CD4-positive, alpha-beta T cell treated with Interferon alpha-2 for 1 hour (primary cell): Measurements from ENCODE around the gene FLII.
"Not testable (repeated sequence)": the region's sequence is repeated elsewhere in the genome, so short reads cannot be mapped to it uniquely, and the experiment has no call there.

Source experiments
- DNase-seq, 2 donors: peaks; one replicate each; pipeline ENCODE4 v3.0.0-alpha.2; 2020 to 2022

The FLII gene

DNA sequence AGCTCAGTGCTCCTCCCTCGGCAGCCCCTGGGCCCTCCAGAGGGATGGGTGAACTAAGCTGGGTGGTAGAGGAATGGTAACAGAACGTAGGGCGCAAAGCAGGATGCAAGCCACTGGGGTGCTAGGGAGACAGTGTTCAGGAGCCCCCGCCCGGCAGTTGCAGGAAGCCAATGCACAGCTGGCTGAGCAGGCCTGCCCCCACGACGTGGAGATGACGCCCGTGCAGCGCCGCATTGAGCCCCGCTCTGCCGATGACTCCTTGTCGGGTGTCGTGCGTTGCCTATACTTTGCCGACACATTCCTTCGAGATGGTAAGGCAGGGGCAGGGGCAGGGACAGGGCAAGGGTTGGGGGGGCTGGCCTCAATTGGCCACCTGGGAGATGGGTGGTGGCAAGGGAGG, 20.2 kb downstream of the FLII start:
- DNase-seq = no peak

DNA sequence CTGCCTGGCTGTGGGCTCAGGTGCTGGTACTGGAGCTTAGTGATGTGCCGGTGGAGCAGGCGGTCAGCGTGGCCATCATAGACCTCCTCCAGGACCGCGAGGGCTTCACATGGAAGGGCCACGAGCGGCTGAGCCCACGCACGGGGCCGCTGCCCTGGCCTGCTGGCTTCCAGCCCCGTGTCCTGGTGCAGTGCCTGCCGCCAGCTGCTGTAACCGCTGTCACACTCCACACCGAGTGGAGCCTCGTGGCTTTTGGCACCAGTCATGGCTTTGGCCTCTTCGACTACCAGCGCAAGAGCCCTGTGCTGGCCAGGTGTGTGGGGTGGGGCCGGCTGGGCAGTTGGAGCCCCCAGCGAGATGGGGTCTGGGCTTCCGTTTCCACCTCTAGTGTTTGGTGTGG, 21.1 kb downstream of the FLII start:
- DNase-seq = no peak

DNA sequence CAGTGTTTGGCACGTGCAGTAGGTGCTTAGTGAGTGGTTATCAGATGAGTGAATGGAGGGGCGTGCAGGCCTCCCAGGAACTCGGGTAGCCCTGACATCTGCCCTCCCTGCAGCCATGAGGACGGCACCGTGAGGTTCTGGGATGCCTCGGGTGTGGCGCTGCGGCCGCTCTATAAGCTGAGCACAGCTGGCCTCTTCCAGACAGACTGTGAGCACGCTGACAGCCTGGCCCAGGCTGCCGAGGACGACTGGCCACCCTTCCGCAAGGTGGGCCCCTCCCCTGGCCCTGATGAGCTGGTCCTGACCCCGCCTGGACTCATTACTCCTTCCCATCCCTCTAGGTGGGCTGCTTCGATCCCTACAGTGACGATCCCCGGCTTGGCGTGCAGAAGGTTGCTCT, 22.0 kb downstream of the FLII start:
- DNase-seq = no peak

DNA sequence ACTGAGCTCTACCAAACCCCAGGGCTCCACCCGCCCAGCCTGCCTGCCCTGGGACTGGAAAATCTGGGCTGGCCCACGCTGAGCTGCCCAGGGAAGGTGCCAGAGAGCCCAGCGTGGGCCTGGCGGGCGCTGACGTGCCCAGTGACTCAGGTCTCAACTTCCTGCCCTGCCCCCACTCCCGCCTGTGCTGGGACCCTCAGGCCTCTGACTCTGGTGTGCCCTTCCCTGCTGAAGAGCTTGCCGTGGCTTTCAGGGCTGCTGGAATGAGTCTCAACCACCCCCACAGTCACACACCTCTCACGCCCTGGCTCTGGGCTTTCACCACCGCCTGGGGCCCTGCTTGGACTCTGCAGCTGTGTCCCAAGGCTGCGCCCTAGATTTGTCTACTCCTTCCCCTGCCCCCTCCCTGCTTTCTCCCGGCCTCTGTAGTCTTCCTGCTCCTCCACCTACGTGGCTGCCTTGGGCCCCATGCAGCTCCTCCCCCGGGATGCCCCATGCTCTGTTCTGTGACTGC, 22.7 kb downstream of the FLII start:
- no peak for DNase-seq

DNA sequence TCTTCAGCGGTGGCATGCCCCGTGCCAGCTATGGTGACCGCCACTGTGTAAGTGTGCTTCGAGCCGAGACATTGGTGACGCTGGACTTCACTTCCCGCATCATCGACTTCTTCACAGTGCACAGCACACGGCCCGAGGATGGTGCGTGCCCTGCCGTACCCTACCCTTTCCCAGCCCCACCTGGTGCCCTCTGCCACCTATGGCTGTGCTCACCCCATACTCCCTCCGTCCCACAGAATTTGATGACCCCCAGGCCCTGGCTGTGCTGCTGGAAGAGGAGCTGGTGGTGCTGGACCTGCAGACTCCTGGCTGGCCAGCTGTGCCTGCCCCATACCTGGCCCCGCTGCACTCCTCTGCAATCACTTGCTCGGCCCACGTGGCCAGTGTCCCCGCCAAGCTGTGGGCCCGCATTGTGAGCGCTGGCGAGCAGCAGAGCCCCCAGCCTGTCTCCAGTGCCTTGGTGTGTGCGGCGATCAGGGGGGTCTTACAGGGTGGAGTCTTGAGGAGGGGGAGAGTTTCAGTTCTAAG, 23.6 kb downstream of the FLII start:
- no peak for DNase-seq

DNA sequence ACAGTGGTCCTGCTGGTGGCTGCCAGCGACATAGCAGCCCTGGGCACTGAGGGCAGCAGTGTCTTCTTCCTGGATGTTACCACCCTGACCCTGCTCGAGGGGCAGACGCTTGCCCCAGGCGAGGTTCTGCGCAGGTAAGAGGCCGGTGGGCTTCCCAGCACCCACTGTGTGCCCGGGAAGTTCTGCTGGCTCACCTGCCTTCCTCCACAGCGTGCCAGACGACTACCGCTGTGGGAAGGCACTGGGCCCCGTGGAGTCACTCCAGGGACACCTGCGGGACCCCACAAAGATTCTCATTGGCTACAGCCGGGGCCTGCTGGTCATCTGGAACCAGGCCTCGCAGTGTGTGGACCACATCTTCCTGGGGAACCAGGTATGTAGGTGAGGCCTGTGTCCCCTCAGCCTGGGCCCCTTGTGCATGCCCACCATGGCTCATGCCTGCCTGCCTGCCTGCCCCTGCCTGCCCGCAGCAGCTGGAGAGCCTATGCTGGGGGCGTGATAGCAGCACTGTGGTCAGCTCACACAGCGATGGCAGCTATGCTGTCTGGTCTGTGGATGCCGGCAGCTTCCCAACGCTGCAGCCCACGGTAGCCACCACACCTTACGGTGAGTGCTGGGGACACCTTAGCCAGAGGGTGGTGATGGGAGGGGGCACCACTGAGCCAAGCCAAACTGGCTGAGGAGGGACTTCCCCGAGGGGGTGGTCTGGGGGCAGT, 24.6 kb downstream of the FLII start:
- no peak for DNase-seq

DNA sequence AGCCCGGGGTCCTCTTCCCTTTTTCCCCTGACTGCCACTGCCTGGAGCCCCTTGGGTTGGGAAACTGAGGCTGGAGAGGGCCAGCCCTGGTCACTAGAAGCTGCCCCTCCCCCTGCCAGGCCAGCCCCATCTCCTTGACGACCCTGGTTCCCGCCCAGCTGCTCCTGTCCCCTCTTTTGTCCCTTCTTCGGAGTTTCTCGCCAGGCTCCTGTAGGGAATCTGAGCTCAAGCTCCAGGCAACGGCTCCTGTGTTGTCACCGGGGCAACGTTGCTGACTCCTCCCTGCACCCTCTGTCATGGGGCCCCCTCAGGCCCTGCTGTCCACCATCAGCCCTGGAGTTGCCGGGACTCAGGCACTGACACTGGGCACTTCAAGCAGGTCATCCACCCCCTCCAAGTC, 27.4 kb downstream of the FLII start:
- DNase-seq = no peak

DNA sequence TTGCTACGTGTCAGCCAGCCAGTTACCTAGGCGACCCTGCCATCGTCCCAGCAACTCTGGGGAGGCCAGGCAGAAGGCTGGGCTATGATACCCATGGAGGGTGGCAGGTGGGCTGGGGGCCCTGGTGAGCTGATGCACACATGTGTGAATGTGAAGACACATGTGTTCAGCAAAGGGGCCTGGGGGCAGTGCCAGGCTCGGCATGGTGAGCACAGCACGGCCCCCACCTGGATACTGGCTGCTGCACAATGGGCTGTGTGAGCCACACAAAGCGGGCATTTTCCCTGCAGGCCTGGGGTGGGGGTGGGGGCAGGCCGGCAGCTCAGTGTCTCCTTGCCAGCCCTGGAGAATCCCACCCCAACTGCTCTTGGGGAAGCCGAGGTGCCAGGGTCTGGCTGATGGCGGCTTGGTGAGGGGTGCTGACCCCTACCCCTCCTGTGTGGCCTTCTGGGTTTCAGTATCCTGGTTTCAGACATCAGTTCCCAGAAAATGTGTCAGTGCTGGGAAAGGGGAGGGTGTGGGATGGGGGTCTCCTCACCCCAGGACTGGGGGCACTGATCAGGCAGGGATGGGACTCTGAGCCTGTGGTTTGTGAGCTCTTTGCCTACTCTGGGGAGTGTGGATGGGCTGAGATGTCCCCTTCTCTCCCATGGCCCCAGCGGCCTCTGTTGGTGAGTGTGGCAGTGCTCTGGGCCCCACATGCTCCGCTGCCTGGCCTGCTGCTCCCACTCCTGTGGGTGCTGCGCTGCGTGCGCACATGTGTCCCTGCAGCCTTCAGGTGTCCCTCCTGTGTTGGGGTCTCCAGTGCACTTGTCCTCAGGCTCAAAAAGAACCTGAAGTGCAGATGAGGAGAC, 28.0 kb downstream of the FLII start:
- DNase-seq = no peak

DNA sequence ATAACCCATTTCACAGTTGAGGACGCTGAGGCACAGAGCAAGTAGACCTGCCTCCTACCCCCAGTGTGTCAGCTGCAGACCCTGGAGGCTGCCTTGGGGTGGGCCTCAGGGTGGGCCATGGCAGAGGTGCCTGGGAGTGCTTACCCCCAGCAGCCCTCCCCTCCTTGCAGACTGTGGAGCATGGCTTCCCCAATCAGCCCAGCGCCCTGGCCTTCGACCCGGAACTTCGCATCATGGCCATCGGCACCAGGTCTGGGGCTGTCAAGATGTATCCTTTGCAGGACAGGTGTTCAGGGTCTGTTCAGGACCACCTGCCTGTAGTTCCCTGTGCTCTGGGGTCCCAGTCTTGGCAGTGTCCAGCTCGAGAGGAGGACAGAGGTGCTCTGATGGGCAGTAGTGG, 28.8 kb downstream of the FLII start:
- no peak for DNase-seq

DNA sequence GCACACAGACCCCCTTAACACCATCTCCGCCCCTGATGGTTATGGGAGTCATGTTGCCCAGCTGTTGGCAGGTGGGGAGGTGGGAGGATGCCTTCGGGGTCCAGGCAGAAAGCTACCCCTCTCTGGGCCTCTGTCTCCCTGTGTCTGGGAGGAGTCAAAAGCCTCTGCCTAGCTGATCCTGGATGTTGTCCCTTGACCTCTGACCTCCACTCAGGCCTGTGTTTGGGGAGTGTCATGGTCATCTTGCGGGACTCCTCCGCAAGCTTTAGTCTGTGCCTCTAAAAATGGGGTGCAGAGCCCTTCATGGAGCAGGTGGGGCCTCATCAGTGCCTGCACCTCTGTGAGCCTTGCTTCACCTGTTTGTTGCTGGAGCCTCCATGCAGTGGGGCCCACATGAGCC, 29.3 kb downstream of the FLII start:
- DNase-seq = no peak

DNA sequence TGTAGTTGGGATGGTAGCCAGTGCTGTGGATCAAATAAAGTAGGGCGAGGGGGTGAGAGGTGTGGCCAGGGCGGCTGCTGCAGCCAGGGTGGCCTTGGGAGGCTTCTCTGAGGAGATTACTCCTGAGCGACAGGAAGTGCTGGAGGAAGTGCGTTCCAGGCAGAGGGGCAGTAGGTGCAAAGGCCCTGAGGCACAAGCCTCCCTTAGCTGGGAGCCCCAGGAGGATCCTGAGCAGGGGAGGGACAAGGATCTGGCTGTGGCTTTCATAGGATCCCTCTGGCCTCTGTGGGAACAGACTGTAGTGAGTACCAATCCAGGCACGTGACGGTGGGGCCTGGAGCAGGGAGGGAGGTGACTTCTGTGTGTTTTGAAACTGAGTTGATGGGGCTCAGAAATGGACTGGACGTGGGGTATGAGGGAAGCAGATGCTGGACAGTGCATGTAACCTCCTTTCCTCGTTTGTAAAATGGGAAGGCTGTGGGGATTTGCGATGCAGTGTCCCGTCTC, 30.3 kb downstream of the FLII start:
- no peak for DNase-seq

DNA sequence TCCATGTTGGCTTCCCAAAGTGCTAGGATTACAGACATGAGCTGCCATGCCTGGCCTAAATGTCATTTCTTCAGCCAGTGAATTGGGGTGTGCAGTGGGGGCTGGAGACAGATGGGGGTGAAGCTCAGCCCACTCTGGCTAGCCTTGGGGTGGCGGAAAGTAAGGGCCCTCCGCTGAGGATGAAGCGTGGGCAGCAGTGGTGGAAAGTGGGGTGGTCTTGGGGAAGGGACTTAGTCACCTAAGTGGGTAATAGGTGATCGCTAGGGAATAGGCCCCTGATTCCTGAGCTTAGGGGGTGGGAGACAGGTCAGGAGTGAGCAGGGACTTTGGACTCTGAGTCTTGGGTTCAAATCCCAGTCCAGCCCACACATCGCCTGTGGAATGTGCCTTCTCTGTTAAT, 30.9 kb downstream of the FLII start:
- no peak for DNase-seq

DNA sequence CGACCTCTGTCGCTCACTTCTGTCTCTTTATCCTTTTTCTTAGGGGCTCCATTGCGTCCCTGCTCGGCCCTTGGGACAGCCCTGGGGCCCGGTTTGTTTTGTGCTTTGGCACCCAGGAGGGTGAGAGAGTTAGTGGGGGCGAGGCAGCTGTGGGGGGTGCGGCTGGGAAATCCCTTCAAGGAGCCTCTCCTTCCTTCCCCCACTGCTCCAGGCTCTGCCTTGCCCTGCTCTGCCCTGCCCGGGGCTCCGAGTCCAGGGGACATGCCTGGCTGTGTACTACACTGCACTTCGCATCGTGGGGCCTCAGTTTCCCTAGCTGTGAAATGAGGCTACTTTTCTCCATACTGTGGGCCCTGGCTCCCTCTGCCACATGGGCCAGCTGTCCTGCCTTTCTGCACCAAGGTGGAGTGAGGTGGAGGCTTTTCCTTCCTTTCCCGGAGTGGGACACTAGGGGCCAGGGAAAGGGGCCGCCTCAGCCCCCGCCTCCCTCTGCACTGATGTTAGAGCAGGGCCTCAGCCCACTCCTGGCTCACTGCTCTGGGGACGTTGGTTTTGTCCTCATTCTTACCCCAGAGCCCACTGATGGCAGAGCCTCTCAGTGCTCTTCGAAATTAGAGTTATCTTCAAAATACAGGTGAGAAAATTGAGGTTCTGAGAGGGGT, 32.1 kb downstream of the FLII start:
- no peak for DNase-seq

DNA sequence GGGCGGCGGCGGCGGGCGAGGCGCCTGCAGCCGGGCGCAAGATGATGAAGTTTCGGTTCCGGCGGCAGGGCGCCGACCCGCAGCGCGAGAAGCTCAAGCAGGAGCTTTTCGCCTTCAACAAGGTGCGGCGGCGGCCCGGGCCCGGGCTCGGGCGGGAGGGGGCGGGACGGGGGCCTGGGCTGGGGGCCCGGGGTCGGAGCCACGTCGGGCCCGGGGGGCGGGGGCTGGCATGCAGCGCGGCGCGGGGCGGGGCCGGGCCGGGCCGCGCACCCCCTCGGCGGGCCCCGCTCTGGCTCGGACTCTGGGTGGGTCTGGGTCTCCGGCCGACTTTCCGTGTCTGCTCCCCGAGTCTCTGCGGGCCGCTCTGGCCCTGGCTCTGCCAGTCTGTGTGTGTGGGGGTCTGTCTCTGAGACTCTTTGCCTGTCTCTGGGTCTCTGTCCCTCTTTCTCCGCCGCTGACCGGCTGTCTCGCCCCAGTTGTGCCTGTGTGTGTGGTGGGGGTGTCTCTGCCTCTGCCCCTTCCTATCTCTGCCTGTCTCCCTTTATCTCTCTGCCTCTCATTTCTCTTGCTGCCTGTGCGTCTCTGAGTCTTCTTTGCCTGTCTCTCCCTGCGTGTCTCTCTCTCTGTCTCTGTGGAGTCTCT, 32.8 kb downstream of the FLII start:
- no peak for DNase-seq

DNA sequence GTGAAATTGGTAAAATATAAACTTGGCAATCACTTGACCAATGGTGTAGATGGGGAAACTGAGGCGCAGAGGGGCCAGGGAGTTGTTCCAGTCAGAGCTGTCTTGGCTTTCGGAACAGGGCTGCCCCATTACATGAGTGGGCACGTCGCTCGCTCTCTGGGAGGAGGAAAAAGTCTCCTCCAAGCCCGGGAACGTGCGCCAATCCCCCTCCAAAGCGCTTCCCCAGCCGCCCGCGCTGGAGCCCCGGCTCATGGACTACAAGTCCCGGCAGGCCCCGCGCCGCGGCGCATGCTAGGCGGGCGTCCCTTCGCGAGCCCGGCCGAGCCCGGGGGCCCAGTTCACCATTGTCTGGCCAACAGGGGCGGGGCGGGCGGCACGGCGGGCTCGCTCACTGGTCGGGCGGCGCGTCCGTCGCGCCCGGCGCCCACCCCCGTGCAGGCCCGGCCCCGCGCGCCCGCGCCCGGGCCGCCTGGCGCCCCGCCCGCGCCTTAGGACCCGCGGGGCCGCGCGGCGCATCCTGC, 33.4 kb downstream of the FLII start, which contains the start of gene LLGL1:
Gene LLGL1, plus strand, starts transcription at position 515 of the 521 bp plus-strand sequence. CDS start 48 bp downstream, outside the sequence.
- peak; percentile 95 to 97 for DNase-seq

DNA sequence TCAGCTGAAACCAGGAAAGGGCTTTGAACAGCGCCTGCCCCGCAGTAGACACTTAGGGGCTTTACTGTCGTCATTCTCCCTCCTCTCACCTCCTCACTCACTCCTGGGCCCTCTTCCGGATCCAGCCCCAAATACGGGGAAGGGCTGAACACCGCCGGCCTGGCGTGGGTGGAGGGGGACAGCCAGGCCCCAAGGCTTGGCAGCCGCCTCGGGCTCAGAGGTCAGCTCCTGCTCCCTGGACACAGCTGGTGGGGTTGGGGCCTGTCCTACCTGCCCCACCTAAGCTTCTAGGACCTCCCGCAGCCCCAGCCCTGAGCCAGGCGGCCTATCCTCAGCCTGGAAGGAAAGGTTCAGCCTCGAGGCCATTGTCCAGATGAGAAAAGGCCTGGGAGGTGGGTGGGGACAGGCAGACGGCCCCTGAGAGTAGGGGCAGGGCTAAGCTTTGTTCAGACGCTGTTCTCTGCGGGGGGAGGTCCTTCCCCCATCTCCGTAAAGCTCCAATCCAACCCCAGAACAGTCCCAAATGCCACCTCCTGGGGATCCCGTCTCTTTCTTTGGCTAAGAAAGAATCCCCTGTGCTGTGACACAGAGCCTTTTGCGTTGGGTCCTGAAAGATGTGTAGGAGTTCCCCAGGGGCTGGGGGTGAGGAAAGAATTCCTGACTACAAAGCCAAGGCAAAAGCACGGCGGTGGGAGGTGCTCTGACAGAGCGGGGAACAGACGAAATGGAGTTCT, 34.0 kb downstream of the FLII start:
- no peak for DNase-seq

DNA sequence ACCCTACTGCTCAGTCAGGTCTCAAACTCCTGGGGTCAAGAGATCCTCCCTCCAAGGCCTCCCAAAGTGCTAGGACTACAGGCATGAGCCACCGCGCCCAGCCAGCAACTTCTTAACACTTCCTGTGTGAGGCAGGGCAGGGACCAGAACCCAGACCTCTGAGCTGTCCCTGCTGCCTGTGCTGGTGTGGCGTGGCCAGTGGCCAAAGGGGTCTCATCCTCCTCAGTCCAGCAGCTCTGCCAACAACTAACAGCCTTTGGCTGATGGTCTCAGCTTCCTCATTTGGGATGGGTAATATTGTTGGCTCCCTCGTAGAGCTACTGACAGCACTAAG, 34.5 kb downstream of the FLII start:
- DNase-seq = no peak

DNA sequence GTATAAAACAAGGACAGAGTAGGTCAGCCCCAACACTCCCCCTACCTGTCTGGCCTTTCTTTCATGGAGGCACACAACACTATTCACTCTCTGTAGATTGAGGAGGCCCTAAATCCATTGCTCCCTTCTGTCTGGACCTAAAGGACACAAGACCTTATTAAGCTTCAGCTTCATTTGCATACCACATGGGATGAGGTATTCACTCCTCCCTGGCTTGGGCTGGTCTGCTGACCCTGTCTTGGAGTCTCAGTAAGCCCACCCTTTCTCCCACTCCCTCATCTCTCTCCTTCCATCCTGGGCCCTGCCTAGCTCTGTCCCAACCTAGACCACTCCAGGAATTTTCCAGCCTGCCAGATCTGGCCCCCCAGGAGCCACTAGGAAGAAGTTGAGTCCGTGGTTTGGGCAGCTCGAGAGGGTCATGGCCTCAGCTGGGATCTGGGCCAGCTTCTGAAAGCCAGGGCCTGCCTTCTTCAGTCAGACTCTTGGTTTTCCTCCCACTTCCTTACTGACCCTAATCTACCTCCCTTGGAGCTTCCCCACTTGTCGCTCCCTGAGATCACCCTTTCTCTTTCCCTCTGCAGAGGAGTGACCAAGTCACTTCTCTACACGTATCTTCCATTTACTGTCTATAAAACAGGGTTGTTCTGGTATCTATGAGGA, 39.7 kb downstream of the FLII start:
- DNase-seq = no peak

DNA sequence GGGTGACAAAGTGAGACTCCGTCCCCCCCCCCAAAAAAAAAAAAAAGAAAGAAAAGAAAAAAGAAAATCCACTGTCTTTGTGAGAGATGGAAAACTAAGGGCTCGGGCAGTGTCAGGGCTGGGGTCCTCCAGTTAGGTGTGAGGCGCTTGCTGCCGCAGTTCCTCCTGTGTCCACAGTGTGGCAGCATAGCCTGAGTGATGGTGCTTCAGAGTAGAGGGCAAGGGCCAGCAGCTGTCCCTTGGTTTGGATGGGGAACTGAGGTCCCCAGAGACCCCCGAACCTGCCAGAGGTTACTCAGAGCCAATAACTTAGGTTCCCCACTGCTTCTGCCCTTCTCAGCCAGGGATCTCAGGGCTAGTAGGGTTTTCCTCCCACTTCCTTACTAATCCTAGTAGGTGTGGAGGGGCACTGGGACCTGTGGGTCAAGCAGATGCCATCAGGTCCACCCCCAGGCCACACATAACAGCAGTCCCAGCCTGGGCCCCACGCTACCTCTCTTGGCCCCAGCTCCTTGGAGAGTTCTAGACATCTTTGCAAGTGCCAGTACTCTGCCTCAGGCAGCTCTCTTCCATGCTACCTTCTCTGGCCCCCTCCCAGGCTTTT, 41.0 kb downstream of the FLII start:
- peak; percentile 69 to 79 for DNase-seq

DNA sequence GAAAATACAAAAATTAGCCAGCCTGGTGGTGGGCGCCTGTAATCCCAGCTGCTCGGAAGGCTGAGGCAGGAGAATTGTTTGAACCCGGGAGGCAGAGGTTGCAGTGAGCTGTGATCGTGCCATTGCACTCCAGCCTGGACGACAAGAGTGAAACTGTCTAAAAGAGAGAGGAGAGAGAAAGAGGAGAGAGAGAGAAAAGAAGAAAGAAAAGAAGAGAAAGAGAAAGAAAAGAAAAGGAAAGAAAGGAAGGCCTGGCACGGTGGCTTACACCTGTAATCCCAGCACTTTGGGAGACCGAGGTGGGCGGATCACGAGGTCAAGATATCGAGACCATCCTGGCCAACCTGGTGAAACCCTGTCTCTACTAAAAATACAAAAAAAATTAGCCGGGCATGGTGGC, 41.6 kb downstream of the FLII start:
- DNase-seq = not testable (repeated sequence)
